Measurements from ENCODE around the gene ZNF205. TPM values are rescaled to one million over a fixed set of nuclear protein-coding genes. Genes with fewer than 3 reads are reported as not detected.
A peak's percentile ranks its signal among the peaks of the same experiment; 100 is the strongest.

The ZNF205 gene
- total and polyA plus RNA-seq, 2 of the 13 experiments (the other 11 are each of a cell fraction or from before 2014, with no cell fraction given) = 5.8 to 10.2 TPM

DNA sequence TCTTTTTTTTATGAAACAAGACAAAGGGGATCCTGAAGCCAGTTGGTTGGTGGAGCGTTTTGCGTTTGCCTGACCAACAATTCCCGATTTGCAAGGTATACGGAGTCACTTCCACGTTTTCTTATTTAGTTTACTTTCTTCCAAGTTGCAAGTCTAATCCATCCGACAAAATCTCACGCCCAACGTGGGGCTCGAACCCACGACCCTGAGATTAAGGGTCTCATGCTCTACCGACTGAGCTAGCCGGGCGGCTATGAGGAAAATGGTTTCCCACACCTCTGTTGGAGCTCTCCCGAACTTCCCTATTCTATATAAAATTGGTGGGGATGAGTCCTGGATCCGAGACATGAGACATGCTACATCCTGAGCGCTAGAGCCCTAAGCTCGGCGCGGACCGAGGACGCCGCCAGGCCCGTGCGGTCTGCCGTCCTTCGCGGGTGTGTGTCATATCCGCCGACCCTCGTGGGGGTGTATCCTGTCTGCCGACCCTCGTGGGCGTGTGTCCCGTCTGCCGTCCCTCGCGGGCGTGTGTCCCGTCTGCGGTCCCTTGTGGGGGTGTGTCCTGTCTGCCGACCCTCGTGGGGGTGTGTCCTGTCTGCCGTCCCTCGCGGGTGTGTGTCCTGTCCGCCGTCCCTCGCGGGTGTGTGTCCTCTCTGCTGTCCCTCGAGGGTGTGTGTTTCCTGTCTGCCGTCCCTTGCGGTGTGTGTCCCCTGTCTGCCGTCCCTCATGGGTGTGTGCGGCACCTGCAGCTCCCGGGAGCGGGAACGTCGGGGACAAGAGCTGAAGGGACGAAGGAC is 45.0 kb downstream of the ZNF205 start (continued):
- TF ChIP-seq, protein P1, sequence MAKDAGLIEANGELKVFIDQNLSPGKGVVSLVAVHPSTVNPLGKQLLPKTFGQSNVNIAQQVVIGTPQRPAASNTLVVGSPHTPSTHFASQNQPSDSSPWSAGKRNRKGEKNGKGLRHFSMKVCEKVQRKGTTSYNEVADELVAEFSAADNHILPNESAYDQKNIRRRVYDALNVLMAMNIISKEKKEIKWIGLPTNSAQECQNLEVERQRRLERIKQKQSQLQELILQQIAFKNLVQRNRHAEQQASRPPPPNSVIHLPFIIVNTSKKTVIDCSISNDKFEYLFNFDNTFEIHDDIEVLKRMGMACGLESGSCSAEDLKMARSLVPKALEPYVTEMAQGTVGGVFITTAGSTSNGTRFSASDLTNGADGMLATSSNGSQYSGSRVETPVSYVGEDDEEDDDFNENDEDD (CRISPR knock-in tag; IDR thresholded peaks at IDR 0.05; ENCODE audit: borderline replicate concordance) = peak; percentile 28; the same call in 1 of the 2 replicates
- TF ChIP-seq ZNF546 (CRISPR knock-in tag; conservative IDR thresholded peaks at IDR 0.05) = no peak
- peak; percentile 21; the same call in 1 of the 2 replicates for TF ChIP-seq NCOR1 (IDR thresholded peaks at IDR 0.05; ENCODE audit: borderline replicate concordance, low read length)
- TF ChIP-seq FOXA3 (CRISPR knock-in tag; IDR thresholded peaks at IDR 0.05) = peak; percentile 17; the same call in 1 of the 2 replicates
- no peak for TF ChIP-seq ZNF768 (CRISPR knock-in tag; IDR thresholded peaks at IDR 0.05)
- no peak for TF ChIP-seq LCORL (IDR thresholded peaks at IDR 0.05)
- TF ChIP-seq LCORL (CRISPR knock-in tag; IDR thresholded peaks at IDR 0.05) = peak; percentile 45; the same call in 1 of the 2 replicates
- TF ChIP-seq, protein P2, sequence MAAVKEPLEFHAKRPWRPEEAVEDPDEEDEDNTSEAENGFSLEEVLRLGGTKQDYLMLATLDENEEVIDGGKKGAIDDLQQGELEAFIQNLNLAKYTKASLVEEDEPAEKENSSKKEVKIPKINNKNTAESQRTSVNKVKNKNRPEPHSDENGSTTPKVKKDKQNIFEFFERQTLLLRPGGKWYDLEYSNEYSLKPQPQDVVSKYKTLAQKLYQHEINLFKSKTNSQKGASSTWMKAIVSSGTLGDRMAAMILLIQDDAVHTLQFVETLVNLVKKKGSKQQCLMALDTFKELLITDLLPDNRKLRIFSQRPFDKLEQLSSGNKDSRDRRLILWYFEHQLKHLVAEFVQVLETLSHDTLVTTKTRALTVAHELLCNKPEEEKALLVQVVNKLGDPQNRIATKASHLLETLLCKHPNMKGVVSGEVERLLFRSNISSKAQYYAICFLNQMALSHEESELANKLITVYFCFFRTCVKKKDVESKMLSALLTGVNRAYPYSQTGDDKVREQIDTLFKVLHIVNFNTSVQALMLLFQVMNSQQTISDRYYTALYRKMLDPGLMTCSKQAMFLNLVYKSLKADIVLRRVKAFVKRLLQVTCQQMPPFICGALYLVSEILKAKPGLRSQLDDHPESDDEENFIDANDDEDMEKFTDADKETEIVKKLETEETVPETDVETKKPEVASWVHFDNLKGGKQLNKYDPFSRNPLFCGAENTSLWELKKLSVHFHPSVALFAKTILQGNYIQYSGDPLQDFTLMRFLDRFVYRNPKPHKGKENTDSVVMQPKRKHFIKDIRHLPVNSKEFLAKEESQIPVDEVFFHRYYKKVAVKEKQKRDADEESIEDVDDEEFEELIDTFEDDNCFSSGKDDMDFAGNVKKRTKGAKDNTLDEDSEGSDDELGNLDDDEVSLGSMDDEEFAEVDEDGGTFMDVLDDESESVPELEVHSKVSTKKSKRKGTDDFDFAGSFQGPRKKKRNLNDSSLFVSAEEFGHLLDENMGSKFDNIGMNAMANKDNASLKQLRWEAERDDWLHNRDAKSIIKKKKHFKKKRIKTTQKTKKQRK (IDR thresholded peaks at IDR 0.05; ENCODE audit: low read length) = no peak
- TF ChIP-seq MEF2D (CRISPR knock-in tag; IDR thresholded peaks at IDR 0.05) = peak; percentile 3; the same call in 1 of the 2 replicates
- no peak for TF ChIP-seq SP2 (CRISPR knock-in tag; IDR thresholded peaks at IDR 0.05)
- TF ChIP-seq ZNF33B (CRISPR knock-in tag; IDR thresholded peaks at IDR 0.05) = 0 out of 2 replicates have a peak, but pooled peaks have one; percentile 52
- no peak for TF ChIP-seq ZNF101 (CRISPR knock-in tag; IDR thresholded peaks at IDR 0.05; ENCODE audit: borderline replicate concordance, low read depth)
- TF ChIP-seq, protein P3, sequence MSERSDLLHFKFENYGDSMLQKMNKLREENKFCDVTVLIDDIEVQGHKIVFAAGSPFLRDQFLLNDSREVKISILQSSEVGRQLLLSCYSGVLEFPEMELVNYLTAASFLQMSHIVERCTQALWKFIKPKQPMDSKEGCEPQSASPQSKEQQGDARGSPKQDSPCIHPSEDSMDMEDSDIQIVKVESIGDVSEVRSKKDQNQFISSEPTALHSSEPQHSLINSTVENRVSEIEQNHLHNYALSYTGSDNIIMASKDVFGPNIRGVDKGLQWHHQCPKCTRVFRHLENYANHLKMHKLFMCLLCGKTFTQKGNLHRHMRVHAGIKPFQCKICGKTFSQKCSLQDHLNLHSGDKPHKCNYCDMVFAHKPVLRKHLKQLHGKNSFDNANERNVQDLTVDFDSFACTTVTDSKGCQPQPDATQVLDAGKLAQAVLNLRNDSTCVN (CRISPR knock-in tag; IDR thresholded peaks at IDR 0.05; ENCODE audit: borderline replicate concordance) = peak; percentile 25; the same call in 1 of the 2 replicates
- TF ChIP-seq, protein P4, sequence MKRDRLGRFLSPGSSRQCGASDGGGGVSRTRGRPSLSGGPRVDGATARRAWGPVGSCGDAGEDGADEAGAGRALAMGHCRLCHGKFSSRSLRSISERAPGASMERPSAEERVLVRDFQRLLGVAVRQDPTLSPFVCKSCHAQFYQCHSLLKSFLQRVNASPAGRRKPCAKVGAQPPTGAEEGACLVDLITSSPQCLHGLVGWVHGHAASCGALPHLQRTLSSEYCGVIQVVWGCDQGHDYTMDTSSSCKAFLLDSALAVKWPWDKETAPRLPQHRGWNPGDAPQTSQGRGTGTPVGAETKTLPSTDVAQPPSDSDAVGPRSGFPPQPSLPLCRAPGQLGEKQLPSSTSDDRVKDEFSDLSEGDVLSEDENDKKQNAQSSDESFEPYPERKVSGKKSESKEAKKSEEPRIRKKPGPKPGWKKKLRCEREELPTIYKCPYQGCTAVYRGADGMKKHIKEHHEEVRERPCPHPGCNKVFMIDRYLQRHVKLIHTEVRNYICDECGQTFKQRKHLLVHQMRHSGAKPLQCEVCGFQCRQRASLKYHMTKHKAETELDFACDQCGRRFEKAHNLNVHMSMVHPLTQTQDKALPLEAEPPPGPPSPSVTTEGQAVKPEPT (CRISPR knock-in tag; IDR thresholded peaks at IDR 0.05; ENCODE audit: low read depth) = 0 out of 2 replicates have a peak, but pooled peaks have one; percentile 61
- 0 out of 2 replicates have a peak, but pooled peaks have one; percentile 17 for TF ChIP-seq ZNF232 (CRISPR knock-in tag; IDR thresholded peaks at IDR 0.05; ENCODE audit: borderline replicate concordance)
- TF ChIP-seq RBFOX2 (IDR thresholded peaks at IDR 0.05; ENCODE audit: low read depth, low read length) = peak; percentile 47; the same call in 1 of the 2 replicates
- TF ChIP-seq, protein P5, sequence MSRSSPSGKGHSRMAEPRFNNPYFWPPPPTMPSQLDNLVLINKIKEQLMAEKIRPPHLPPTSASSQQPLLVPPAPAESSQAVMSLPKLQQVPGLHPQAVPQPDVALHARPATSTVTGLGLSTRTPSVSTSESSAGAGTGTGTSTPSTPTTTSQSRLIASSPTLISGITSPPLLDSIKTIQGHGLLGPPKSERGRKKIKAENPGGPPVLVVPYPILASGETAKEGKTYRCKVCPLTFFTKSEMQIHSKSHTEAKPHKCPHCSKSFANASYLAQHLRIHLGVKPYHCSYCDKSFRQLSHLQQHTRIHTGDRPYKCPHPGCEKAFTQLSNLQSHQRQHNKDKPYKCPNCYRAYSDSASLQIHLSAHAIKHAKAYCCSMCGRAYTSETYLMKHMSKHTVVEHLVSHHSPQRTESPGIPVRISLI (CRISPR knock-in tag; IDR thresholded peaks at IDR 0.05; ENCODE audit: borderline replicate concordance) = peak; percentile 53; the same call in 1 of the 2 replicates
- 0 out of 2 replicates have a peak, but pooled peaks have one; percentile 82 for TF ChIP-seq ZFP90 (CRISPR knock-in tag; IDR thresholded peaks at IDR 0.05; ENCODE audit: borderline replicate concordance)

Measured in HepG2 (cell line).